Measurements from ENCODE around the gene MSRB3.
A peak's percentile ranks its signal among the peaks of the same experiment; 100 is the strongest.

MSRB3 gene

DNA sequence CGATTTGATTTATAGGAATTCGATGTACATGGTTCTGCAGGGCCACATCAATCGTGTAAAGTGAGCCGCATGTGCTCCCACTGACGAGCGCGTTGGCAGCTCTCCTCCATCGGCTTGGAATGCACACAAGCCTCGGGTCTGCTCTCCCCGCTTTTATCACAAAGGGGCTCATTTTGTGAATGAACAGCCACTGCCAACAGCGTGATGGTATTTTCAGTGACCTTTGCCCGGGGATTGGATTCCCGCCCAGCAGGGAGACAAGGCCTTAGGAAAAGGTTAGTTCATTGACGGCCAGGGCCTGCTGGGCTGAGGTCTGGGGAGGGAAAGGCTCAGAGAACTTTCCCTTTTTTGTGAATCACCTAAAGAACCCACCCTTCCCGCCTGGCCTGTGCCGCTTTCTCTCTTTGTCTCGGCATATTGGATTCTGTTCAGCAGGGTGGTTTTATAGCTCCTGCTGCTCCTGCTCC lies 232.1 kb downstream of the MSRB3 start:
- H3K4me3 ChIP-seq (replicated peaks in 1 of 2; ENCODE audit: low read depth in 2 of 2, low read length in 2 of 2) = no peak overlapping the region
- no peak for TF ChIP-seq CTCF (IDR thresholded peaks at IDR 0.05; ENCODE audit: low read depth, low read length)
- peak in 1 of 2 donors; percentile 82 for DNase-seq (ENCODE audit: low read depth in 2 of 2)

GRCh38 chr12:65511134-65511834 lies 232.8 kb downstream of the MSRB3 start:
- no peak for TF ChIP-seq CTCF (IDR thresholded peaks at IDR 0.05; ENCODE audit: low read depth, low read length)

GRCh38 chr12:65511912-65512311 lies 233.4 kb downstream of the MSRB3 start:
- no peak overlapping the region for H3K4me3 ChIP-seq (replicated peaks in 1 of 2; ENCODE audit: low read depth in 2 of 2, low read length in 2 of 2)
- no peak for DNase-seq (ENCODE audit: low read depth in 2 of 2)
- no peak for TF ChIP-seq CTCF (IDR thresholded peaks at IDR 0.05; ENCODE audit: low read depth, low read length)

More at GRCh38 chr12:65511134-65511834, 232.8 kb downstream of the MSRB3 start:
- no peak overlapping the region for H3K4me3 ChIP-seq (replicated peaks in 1 of 2; ENCODE audit: low read depth in 2 of 2, low read length in 2 of 2)
- DNase-seq (ENCODE audit: low read depth in 2 of 2) = no peak
